C4-2B (cell line): ENCODE results near the gene HAGH.

ENCODE experiments used
- ZFX ChIP-seq: fragments of 450-650 bp; IDR thresholded peaks from 2 replicates; pipeline ENCODE4 v1.6.1; 2017
- TF ChIP-seq, protein P1 (sequence below): fragments of 450-650 bp; conservative IDR thresholded peaks from 2 replicates; pipeline ENCODE4 v1.5.1; 2017; ENCODE audit warnings: mild to moderate bottlenecking

- TF ChIP-seq, protein P1, sequence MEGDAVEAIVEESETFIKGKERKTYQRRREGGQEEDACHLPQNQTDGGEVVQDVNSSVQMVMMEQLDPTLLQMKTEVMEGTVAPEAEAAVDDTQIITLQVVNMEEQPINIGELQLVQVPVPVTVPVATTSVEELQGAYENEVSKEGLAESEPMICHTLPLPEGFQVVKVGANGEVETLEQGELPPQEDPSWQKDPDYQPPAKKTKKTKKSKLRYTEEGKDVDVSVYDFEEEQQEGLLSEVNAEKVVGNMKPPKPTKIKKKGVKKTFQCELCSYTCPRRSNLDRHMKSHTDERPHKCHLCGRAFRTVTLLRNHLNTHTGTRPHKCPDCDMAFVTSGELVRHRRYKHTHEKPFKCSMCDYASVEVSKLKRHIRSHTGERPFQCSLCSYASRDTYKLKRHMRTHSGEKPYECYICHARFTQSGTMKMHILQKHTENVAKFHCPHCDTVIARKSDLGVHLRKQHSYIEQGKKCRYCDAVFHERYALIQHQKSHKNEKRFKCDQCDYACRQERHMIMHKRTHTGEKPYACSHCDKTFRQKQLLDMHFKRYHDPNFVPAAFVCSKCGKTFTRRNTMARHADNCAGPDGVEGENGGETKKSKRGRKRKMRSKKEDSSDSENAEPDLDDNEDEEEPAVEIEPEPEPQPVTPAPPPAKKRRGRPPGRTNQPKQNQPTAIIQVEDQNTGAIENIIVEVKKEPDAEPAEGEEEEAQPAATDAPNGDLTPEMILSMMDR, result no peak
- no peak for TF ChIP-seq ZFX
These were observed 37.0 kb downstream of the HAGH start for GRCh38 chr16:1789643-1790045.
